A673 (cell line): ENCODE data around the gene UNC5A. TPM values are rescaled to one million over a fixed set of nuclear protein-coding genes. Genes with fewer than 3 reads are reported as not detected.

Experiments used
- BruUV-seq: library from RNA; stranded (reverse); fragments of 400-500 nt; replicated peaks from 2 replicates; lab custom pipeline; 2021; lab: Mats Ljungman, UMichigan
- CTCF ChIA-PET: fragments of 300-600 bp; sonication (Branson Sonifier 250); formaldehyde crosslinking; loops from one replicate; lab custom pipeline; 2022; ENCODE audit warnings: antibody characterized with exemption; lab: Charles Lee
- POLR2A ChIA-PET: fragments of 300-600 bp; sonication (Branson Sonifier 250); formaldehyde crosslinking; loops from one replicate; lab custom pipeline; 2022; ENCODE audit warnings: antibody characterized with exemption; ENCODE audit not compliant: low non-redundant PET; lab: Charles Lee
- DNase-seq: peaks from one replicate; pipeline ENCODE4 v3.0.0-alpha.2; 2015; ENCODE audit warnings: low spot score
- H3K27ac ChIP-seq: fragments of 200-600 bp; sonication (generic); 2 replicates; pipeline ENCODE4 v1.5.1; 2016; ENCODE audit warnings: mixed run types, low read depth, mild to moderate bottlenecking, mixed read lengths, antibody characterized with exemption, low read length; ENCODE audit not compliant: poor library complexity, severe bottlenecking
- H3K27me3 ChIP-seq: fragments of 200-600 bp; sonication (generic); replicated peaks from 2 replicates; pipeline ENCODE4 v1.6.1; 2017; ENCODE audit warnings: mixed run types, low read depth, mild to moderate bottlenecking, mixed read lengths, antibody characterized with exemption, low read length; ENCODE audit not compliant: insufficient read depth, poor library complexity
- H3K36me3 ChIP-seq: fragments of 200-600 bp; sonication (generic); 2 replicates; pipeline ENCODE4 v1.6.1; 2016; ENCODE audit warnings: mixed run types, mild to moderate bottlenecking, mixed read lengths, antibody characterized with exemption, low read length; ENCODE audit not compliant: insufficient read depth, poor library complexity, severe bottlenecking
- H3K4me1 ChIP-seq: fragments of 200-600 bp; sonication (generic); 2 replicates; pipeline ENCODE4 v1.6.1; 2017; ENCODE audit warnings: mixed run types, mild to moderate bottlenecking, mixed read lengths, antibody characterized with exemption, low read length; ENCODE audit not compliant: insufficient read depth, poor library complexity, severe bottlenecking
- H3K4me3 ChIP-seq: fragments of 200-600 bp; sonication (generic); 2 replicates; pipeline ENCODE4 v1.5.1; 2016; ENCODE audit warnings: low read depth, mixed run types, mild to moderate bottlenecking, mixed read lengths, low read length; ENCODE audit not compliant: poor library complexity, severe bottlenecking
- H3K9me3 ChIP-seq: fragments of 200-600 bp; sonication (generic); 2 replicates; pipeline ENCODE4 v1.6.1; 2016; ENCODE audit warnings: mixed run types, low read depth, mild to moderate bottlenecking, mixed read lengths, antibody characterized with exemption, low read length; ENCODE audit not compliant: poor library complexity, severe bottlenecking
- CTCF ChIP-seq: fragments of 300-800, 200-600 bp; sonication (generic); conservative IDR thresholded peaks from 2 replicates; pipeline ENCODE4 v1.5.1; 2017; ENCODE audit warnings: low read depth, mild to moderate bottlenecking, antibody characterized with exemption, low read length, moderate library complexity, mixed read lengths
- EZH2 ChIP-seq: fragments of 200-600 bp; sonication (generic); IDR thresholded peaks from 2 replicates; pipeline ENCODE4 v1.6.1; 2017; ENCODE audit warnings: borderline replicate concordance, low read depth, mild to moderate bottlenecking, mixed read lengths, antibody characterized with exemption, low read length; ENCODE audit not compliant: poor library complexity, severe bottlenecking
- intact Hi-C: fragments of 100-400 bp; cut with micrococcal nuclease; formaldehyde crosslinking; loops from one replicate; pipeline ENCODE4 v1.10.0; 2022; ENCODE audit not compliant: unreplicated experiment
- total RNA-seq: library from RNA; stranded (reverse); gene quantifications from 2 replicates; pipeline ENCODE4 v1.2.3, GENCODE V29; 2021

Gene UNC5A
- total RNA-seq, 1 experiment from 2014 or later: 7.5 TPM

- POLR2A ChIA-PET: no interaction called here
- intact Hi-C loops: no loop called here
- no peaks in the 10 kb centered on the region for H3K4me1 ChIP-seq
Measured at GRCh38 chr5:176847148-176847547, 36.8 kb downstream of the UNC5A start.

GRCh38 chr5:176847726-176848290 lies 37.4 kb downstream of the UNC5A start:
- TF ChIP-seq EZH2 (no peak), CTCF (no peak)
- CTCF ChIA-PET: no interaction called here
- Histone ChIP-seq H3K27me3 (no peaks in the 10 kb centered on the region), H3K9me3 (no peaks in the 10 kb centered on the region), H3K4me1 (no peaks in the 10 kb centered on the region), H3K27ac (no peak overlapping the region), H3K4me3 (no peak overlapping the region), H3K36me3 (no peaks in the 10 kb centered on the region)
- POLR2A ChIA-PET: no interaction called here
- BruUV-seq: no TSS peak
- intact Hi-C loops: no loop called here
- no peak for DNase-seq

More at GRCh38 chr5:176847148-176847547, 36.8 kb downstream of the UNC5A start:
- CTCF ChIA-PET: no interaction called here
- Histone ChIP-seq H3K4me3 (no peak overlapping the region), H3K27ac (no peak overlapping the region), H3K27me3 (no peaks in the 10 kb centered on the region), H3K36me3 (no peaks in the 10 kb centered on the region), H3K9me3 (no peaks in the 10 kb centered on the region)
- BruUV-seq: no TSS peak
- TF ChIP-seq EZH2: no peak
- TF ChIP-seq CTCF: no peak
- no peak for DNase-seq

- Histone ChIP-seq H3K27me3 (no peaks in the 10 kb centered on the region), H3K4me1 (no peaks in the 10 kb centered on the region), H3K4me3 (no peak overlapping the region), H3K36me3 (no peaks in the 10 kb centered on the region), H3K27ac (no peak overlapping the region), H3K9me3 (no peaks in the 10 kb centered on the region)
- no TSS peak for BruUV-seq
- intact Hi-C loops: no loop called here
- ChIA-PET POLR2A (no interaction called here), CTCF (no interaction called here)
- TF ChIP-seq EZH2 (no peak), CTCF (no peak)
- no peak for DNase-seq
Measured at GRCh38 chr5:176848651-176849050, 38.3 kb downstream of the UNC5A start.
